ENCODE measurements around the gene COX11.

The COX11 gene

DNA sequence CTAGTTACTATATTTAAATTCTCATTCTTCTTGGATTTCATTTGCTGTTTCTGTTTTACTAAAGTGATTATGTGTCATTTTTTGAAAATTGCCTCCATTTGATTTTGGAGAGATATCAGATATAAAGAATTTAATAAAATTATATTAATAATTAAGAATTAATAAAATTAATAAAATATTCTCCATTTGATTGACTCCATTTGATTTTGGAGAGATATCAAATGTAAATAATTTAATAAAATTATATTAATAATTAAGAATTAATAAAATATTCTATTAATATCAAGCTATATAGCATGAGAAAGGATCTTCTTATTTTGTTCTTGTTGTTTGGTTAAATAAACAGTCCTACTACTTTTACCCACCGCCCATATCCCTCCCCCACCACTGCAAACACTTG is 23.1 kb upstream of the COX11 start:
- no peak overlapping the region for H3K4me3 ChIP-seq (ENCODE audit: control insufficient read depth, low read depth, low read length)
- no peak for TF ChIP-seq CTCF (conservative IDR thresholded peaks at IDR 0.05; ENCODE audit: control insufficient read depth, insufficient read depth, low read depth, low read length)
- no peak for DNase-seq (ENCODE audit: low read depth)

- DNase-seq (ENCODE audit: low read depth): no peak
- no peak for TF ChIP-seq CTCF (conservative IDR thresholded peaks at IDR 0.05; ENCODE audit: control insufficient read depth, insufficient read depth, low read depth, low read length)
- H3K4me3 ChIP-seq (ENCODE audit: control insufficient read depth, low read depth, low read length): no peak overlapping the region
Measured at GRCh38 chr17:54990118-54990517, 21.7 kb upstream of the COX11 start.

DNA sequence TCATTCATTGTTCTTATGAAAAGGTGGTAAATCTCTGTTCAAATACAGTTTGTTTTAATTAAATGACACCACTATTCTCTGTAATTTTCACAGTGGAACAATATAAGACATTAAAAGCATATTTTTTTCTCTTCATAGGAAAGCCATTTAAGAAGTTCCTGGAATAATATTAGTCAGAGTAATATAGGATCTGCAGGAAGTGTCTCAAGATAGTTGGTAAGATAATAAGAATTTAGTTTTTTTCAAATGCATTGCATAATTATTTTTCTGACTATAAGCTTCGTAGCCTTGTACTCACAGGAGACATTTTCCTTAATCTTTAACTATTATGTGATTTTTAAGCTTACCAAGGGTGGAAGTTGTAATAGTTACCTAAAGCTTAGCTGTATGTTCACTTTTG is 17.0 kb upstream of the COX11 start:
- H3K4me3 ChIP-seq (ENCODE audit: control insufficient read depth, low read depth, low read length): no peak overlapping the region
- TF ChIP-seq CTCF (conservative IDR thresholded peaks at IDR 0.05; ENCODE audit: control insufficient read depth, insufficient read depth, low read depth, low read length): no peak
- DNase-seq (ENCODE audit: low read depth): peak; percentile 20

DNA sequence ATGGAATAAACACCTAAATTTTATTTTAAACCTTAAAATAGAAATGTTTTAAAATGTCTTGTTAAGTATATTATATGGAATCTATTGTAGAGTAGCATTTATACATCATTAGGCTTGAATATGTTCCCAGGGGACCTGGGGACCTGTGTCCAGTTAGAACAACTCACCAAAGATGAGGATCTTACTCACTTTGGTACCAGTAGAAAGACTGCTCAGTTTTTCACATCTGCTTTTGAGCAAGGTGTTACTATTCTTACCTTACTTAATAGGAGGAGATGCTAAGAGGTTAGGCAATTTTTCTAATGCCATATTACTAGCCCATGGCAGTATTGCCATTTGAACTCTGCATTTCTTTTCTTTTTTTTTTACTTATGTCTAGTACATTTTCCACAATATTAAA is 14.8 kb upstream of the COX11 start:
- no peak for TF ChIP-seq CTCF (conservative IDR thresholded peaks at IDR 0.05; ENCODE audit: control insufficient read depth, insufficient read depth, low read depth, low read length)
- no peak overlapping the region for H3K4me3 ChIP-seq (ENCODE audit: control insufficient read depth, low read depth, low read length)
- DNase-seq (ENCODE audit: low read depth): no peak

DNA sequence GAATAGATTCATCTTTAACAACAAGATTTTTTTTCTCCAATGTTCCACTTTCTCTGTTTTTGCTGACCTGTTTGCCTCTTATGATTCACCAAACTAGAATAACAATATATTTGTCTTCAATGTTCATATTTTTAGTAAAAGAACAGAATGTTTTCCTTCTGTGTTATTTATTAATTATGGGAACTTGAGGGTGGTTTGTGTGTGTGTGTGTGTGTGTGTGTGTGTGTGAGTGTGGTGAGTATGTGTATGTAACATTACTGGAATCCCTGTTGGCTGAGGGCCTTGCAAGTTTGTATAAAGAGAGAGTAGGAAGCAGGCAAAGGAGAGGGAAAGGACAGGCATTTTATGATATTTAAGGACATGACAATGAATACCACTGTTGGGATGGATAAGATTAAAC is 13.9 kb upstream of the COX11 start:
- H3K4me3 ChIP-seq (ENCODE audit: control insufficient read depth, low read depth, low read length): no peak overlapping the region
- peak; percentile 76 for DNase-seq (ENCODE audit: low read depth)
- TF ChIP-seq CTCF (conservative IDR thresholded peaks at IDR 0.05; ENCODE audit: control insufficient read depth, insufficient read depth, low read depth, low read length): no peak

GRCh38 chr17:54980375-54980774 is 11.9 kb upstream of the COX11 start:
- no peak overlapping the region for H3K4me3 ChIP-seq (ENCODE audit: control insufficient read depth, low read depth, low read length)
- no peak for TF ChIP-seq CTCF (conservative IDR thresholded peaks at IDR 0.05; ENCODE audit: control insufficient read depth, insufficient read depth, low read depth, low read length)
- no peak for DNase-seq (ENCODE audit: low read depth)

- no peak overlapping the region for H3K4me3 ChIP-seq (ENCODE audit: control insufficient read depth, low read depth, low read length)
- no peak for TF ChIP-seq CTCF (conservative IDR thresholded peaks at IDR 0.05; ENCODE audit: control insufficient read depth, insufficient read depth, low read depth, low read length)
- DNase-seq (ENCODE audit: low read depth): no peak
Measured at GRCh38 chr17:54979657-54980056, 11.2 kb upstream of the COX11 start.
